HEK293 (cell line): ENCODE measurements around the gene CHRM5.

Experiments used
- CTCF ChIA-PET: fragments of 350-600 bp; formaldehyde crosslinking; extraction: SDS; loops from one replicate; lab custom pipeline; 2021; ENCODE audit warnings: antibody characterized with exemption; lab: Yijun Ruan, JAX
- POLR2A ChIA-PET: fragments of 300-600 bp; formaldehyde crosslinking; extraction: SDS; loops from one replicate; lab custom pipeline; 2020; ENCODE audit warnings: antibody characterized with exemption, inconsistent platforms; lab: Yijun Ruan, JAX
- H3K27ac ChIP-seq: fragments of 200-500 bp; sonication (Bioruptor generic); 2 replicates; pipeline ENCODE4 v1.5.1; 2014; ENCODE audit warnings: low read depth, low read length, control low read depth, inconsistent platforms; ENCODE audit errors: extremely low read depth
- H3K36me3 ChIP-seq, 2 experiments: fragments of 200-500 bp in 1 of 2; sonication (Bioruptor generic) in 1 of 2; 1 replicate in 1 of 2; 2 replicates in 1 of 2; pipeline ENCODE4 v1.5.1; 2014 to 2017; ENCODE audit warnings: inconsistent platforms in 2 of 2, low read length in 2 of 2; ENCODE audit not compliant: control insufficient read depth in 2 of 2, insufficient read depth in 1 of 2
- H3K4me1 ChIP-seq: fragments of 200-500 bp; sonication (Bioruptor generic); 2 replicates; pipeline ENCODE4 v1.5.1; 2014; ENCODE audit warnings: mild to moderate bottlenecking, low read length, inconsistent platforms; ENCODE audit not compliant: control insufficient read depth, insufficient read depth
- H3K4me3 ChIP-seq: 2 replicates; pipeline ENCODE4 v1.5.1; 2011; ENCODE audit warnings: low read depth, mild to moderate bottlenecking, control low read depth, low read length, moderate library complexity
- H3K9me3 ChIP-seq: fragments of 200-500 bp; sonication (Bioruptor generic); 2 replicates; pipeline ENCODE4 v1.5.1; 2014; ENCODE audit warnings: low read depth, low read length, inconsistent platforms; ENCODE audit not compliant: control insufficient read depth, insufficient read depth
- KLF9 ChIP-seq: fragments of 450-650 bp; formaldehyde crosslinking; IDR thresholded peaks from 2 replicates; pipeline ENCODE4 v1.5.1; 2016; ENCODE audit warnings: missing biosample characterization, missing genetic modification characterization, low read depth
- MYNN ChIP-seq: fragments of 450-650 bp; formaldehyde crosslinking; IDR thresholded peaks from 2 replicates; pipeline ENCODE4 v1.5.1; 2016; ENCODE audit warnings: missing biosample characterization, missing genetic modification characterization, borderline replicate concordance
- REST ChIP-seq: fragments of 450-650 bp; formaldehyde crosslinking; IDR thresholded peaks from 2 replicates; pipeline ENCODE4 v1.5.1; 2016; ENCODE audit warnings: missing biosample characterization, missing genetic modification characterization
- ZBTB17 ChIP-seq: fragments of 450-650 bp; formaldehyde crosslinking; IDR thresholded peaks from 2 replicates; pipeline ENCODE4 v1.5.1; 2016; ENCODE audit warnings: missing biosample characterization, missing genetic modification characterization
- ZNF266 ChIP-seq: fragments of 450-650 bp; formaldehyde crosslinking; IDR thresholded peaks from 2 replicates; pipeline ENCODE4 v1.5.1; 2016; ENCODE audit warnings: missing biosample characterization, missing genetic modification characterization, low read depth
- ZNF280C ChIP-seq: fragments of 450-650 bp; formaldehyde crosslinking; IDR thresholded peaks from 2 replicates; pipeline ENCODE4 v1.5.1; 2016; ENCODE audit warnings: missing biosample characterization, missing genetic modification characterization
- ZNF398 ChIP-seq: fragments of 450-650 bp; formaldehyde crosslinking; IDR thresholded peaks from 2 replicates; pipeline ENCODE4 v1.5.1; 2017; ENCODE audit warnings: missing biosample characterization, missing genetic modification characterization
- ZNF423 ChIP-seq: fragments of 450-650 bp; formaldehyde crosslinking; IDR thresholded peaks from 2 replicates; pipeline ENCODE4 v1.5.1; 2016; ENCODE audit warnings: missing biosample characterization, missing genetic modification characterization
- ZNF571 ChIP-seq: fragments of 450-650 bp; formaldehyde crosslinking; IDR thresholded peaks from 2 replicates; pipeline ENCODE4 v1.5.0; 2017; ENCODE audit warnings: missing biosample characterization, missing genetic modification characterization
- ZNF701 ChIP-seq: fragments of 450-650 bp; formaldehyde crosslinking; IDR thresholded peaks from 2 replicates; pipeline ENCODE4 v1.5.1; 2016; ENCODE audit warnings: missing biosample characterization, missing genetic modification characterization
- TF ChIP-seq, protein P1 (sequence below): fragments of 450-650 bp; formaldehyde crosslinking; IDR thresholded peaks from 2 replicates; pipeline ENCODE4 v1.5.1; 2017; ENCODE audit warnings: missing biosample characterization, missing genetic modification characterization

Gene CHRM5, protein sequence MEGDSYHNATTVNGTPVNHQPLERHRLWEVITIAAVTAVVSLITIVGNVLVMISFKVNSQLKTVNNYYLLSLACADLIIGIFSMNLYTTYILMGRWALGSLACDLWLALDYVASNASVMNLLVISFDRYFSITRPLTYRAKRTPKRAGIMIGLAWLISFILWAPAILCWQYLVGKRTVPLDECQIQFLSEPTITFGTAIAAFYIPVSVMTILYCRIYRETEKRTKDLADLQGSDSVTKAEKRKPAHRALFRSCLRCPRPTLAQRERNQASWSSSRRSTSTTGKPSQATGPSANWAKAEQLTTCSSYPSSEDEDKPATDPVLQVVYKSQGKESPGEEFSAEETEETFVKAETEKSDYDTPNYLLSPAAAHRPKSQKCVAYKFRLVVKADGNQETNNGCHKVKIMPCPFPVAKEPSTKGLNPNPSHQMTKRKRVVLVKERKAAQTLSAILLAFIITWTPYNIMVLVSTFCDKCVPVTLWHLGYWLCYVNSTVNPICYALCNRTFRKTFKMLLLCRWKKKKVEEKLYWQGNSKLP

GRCh38 chr15:33968224-33968623 is at the start of gene CHRM5:
TSS of gene CHRM5 (plus strand) at chr15:33968497. CDS start at chr15:34062718, 94,221 bp downstream.
- Histone ChIP-seq H3K27ac (no peak within 1 kb of the TSS), H3K4me1 (no peaks in the 10 kb centered on the region), H3K36me3 (no peaks in the 10 kb centered on the region), H3K9me3 (no peaks in the 10 kb centered on the region), H3K4me3 (no peak within 1 kb of the TSS)
- peak; percentile 47; the same call in 1 of the 2 replicates for TF ChIP-seq REST (tag by site-specific recombination)
- TF ChIP-seq ZNF571 (tag by site-specific recombination) = no peak
- TF ChIP-seq ZBTB17 (tag by site-specific recombination) = peak; percentile 57; the same call in 1 of the 2 replicates
- no peak for TF ChIP-seq ZNF423 (tag by site-specific recombination)
- TF ChIP-seq ZNF266 = no peak
- no peak for TF ChIP-seq ZNF701 (tag by site-specific recombination)
- TF ChIP-seq ZNF398 (tag by site-specific recombination) = no peak
- POLR2A ChIA-PET = no interaction called here
- CTCF ChIA-PET = interaction anchor here (1.3 to 3.1 kb wide), 3 partner anchors 26 to 233 kb away, joined by 3 to 9 read pairs (median 6); no protein-coding TSS in a partner anchor

DNA sequence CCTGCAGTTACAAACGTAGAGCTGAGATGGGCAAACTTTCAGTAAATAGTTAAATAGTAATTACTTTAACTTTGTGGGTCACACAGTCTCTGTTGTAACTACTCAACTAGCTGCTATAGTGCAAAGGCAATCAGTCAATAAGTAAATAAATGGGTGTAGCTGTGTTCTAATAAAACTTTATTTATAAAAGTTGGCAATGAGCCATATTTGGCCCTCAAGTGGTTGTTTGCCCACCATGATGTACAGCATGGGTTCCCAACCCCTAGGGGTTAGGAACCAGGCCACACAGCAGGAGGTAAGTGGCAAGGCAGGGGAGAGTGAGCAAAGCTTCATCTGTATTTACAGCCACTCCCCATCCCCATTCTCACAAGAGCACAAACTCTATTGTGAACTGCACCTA is 44.9 kb upstream of the CHRM5 start:
- Histone ChIP-seq H3K27ac (no peak overlapping the region), H3K4me3 (no peak overlapping the region), H3K4me1 (no peaks in the 10 kb centered on the region), H3K9me3 (no peaks in the 10 kb centered on the region), H3K36me3 (no peaks in the 10 kb centered on the region)
- TF ChIP-seq ZNF280C (tag by site-specific recombination) (no peak), MYNN (tag by site-specific recombination) (no peak), KLF9 (no peak)
- TF ChIP-seq, protein P1, sequence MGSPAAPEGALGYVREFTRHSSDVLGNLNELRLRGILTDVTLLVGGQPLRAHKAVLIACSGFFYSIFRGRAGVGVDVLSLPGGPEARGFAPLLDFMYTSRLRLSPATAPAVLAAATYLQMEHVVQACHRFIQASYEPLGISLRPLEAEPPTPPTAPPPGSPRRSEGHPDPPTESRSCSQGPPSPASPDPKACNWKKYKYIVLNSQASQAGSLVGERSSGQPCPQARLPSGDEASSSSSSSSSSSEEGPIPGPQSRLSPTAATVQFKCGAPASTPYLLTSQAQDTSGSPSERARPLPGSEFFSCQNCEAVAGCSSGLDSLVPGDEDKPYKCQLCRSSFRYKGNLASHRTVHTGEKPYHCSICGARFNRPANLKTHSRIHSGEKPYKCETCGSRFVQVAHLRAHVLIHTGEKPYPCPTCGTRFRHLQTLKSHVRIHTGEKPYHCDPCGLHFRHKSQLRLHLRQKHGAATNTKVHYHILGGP (tag by site-specific recombination) = no peak
- POLR2A ChIA-PET = no interaction called here
- CTCF ChIA-PET = no interaction called here
